Breast epithelium (tissue), 4 donors: ENCODE data around the gene CATSPERZ. TPM values are rescaled to one million over a fixed set of nuclear protein-coding genes. Genes with fewer than 3 reads are reported as not detected.
A peak's percentile ranks its signal among the peaks of the same experiment; 100 is the strongest.

Experiments used
- DNase-seq, 2 donors: peaks; one replicate each; pipeline ENCODE4 v3.0.0-alpha.2; 2019; ENCODE audit warnings: low spot score in 2 of 2
- H3K27ac ChIP-seq, 2 donors: fragments of 200-600 bp; sonication (generic) in 1 of 2; one replicate each; pipeline ENCODE4 v1.5.1; 2016 to 2019; ENCODE audit warnings: mild to moderate bottlenecking in 1 of 2
- H3K27me3 ChIP-seq, 2 donors: fragments of 200-600 bp; sonication (generic) in 1 of 2; one replicate each; pipeline versions ENCODE4 v1.5.1 to v1.6.0; 2017 to 2019; ENCODE audit warnings: control low read depth in 1 of 2, mild to moderate bottlenecking in 1 of 2
- H3K36me3 ChIP-seq: fragments of 200-600 bp; one replicate; pipeline ENCODE4 v1.5.1; 2019
- H3K4me1 ChIP-seq, 2 donors: fragments of 200-600 bp; sonication (generic); one replicate each; pipeline ENCODE4 v1.5.1; 2016 to 2019; ENCODE audit warnings: control low read depth in 1 of 2
- H3K4me3 ChIP-seq, 3 donors: fragments of 200-600 bp; sonication (generic); 1 replicate in 2 of 3; 2 replicates in 1 of 3; pipeline ENCODE4 v1.5.1; 2016 to 2019; ENCODE audit warnings: mild to moderate bottlenecking in 3 of 3, moderate library complexity in 2 of 3
- H3K9me3 ChIP-seq, 2 donors: fragments of 200-600 bp; sonication (generic) in 1 of 2; one replicate each; pipeline ENCODE4 v1.5.1; 2016 to 2019; ENCODE audit warnings: control low read depth in 1 of 2
- CTCF ChIP-seq, 3 donors: fragments of 450-650 bp; IDR thresholded peaks; one replicate each; pipeline ENCODE4 v1.5.1; 2016 to 2017; ENCODE audit warnings: antibody characterized with exemption in 3 of 3, mild to moderate bottlenecking in 3 of 3, moderate library complexity in 3 of 3
- POLR2A ChIP-seq: fragments of 450-650 bp; IDR thresholded peaks from one replicate; pipeline ENCODE4 v1.6.1; 2016; ENCODE audit warnings: antibody characterized with exemption, mild to moderate bottlenecking, moderate library complexity
- POLR2AphosphoS5 ChIP-seq, 3 donors: sonication (generic); formaldehyde crosslinking; IDR thresholded peaks; one replicate each; pipeline ENCODE4 v1.6.1; 2017; ENCODE audit warnings: antibody characterized with exemption in 3 of 3
- intact Hi-C: fragments of 100-400 bp; cut with DNase I; formaldehyde crosslinking; loops from one replicate; pipeline ENCODE4 v1.15.1; 2023; ENCODE audit warnings: low total_unique reads
- total RNA-seq, 3 donors: library from RNA; depleted of rRNA; stranded (reverse); fragments of >200 nt; gene quantifications; one replicate each; pipeline ENCODE4 v1.1.0, GENCODE V29; 2016

The CATSPERZ gene
- total RNA-seq, 3 donors from 2014 or later: 1.8 TPM; not detected in 2

DNA sequence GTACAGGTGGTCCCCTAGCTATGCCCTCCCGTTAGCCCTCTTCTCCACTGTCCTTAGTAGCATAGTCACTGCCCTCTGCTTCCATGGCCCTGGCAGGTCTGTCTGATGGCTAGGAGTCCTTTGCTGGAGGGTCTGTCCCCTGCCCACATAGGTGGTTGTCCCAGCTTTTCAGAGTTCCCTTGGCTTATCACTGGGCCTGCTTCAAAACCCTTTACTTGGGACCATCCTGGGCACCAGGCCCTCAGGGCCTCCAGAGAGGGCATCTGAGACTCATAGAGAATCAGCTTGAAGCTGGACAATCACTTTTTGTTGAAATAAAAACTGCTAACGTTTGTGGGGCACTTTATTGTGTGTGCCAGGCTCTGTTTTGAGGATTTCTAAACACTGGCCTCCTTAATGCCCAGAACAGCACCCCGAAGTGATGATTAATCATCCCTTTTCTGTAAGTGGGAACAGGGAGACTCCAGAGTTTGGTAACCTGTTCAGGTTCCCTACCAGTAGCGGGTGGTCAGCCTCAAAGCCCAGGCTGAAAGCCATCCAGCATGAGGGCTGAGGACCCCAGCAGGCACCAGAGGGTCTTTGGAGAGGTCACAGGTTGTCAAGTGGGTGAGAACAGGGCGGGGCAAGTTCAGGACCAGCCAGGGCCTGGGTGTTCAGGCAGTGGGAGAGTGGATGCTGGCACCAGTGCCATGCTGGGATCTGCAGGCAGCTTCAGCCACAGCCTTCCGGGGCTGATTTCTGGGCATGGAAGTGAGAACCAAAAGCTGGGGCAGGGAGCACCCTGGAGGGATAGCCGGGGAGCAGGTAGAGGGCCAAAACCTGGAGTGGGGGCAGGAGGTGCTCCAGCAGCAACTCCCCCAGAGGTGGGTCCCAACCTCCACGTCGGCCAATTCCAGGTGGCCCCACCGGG, 9.6 kb upstream of the CATSPERZ start:
- Histone ChIP-seq H3K27me3 (peaks cover 8 to 26% of the 10 kb centered on the region in 2 donors), H3K4me1 (peaks cover 14 to 17% of the 10 kb centered on the region in 2 donors), H3K36me3 (no peaks in the 10 kb centered on the region), H3K9me3 (no peaks in the 10 kb centered on the region), H3K27ac (no peak overlapping the region), H3K4me3 (peak overlapping the region in 1 of 3 donors; percentile 64)
- DNase-seq: no peak
- intact Hi-C loops: no loop called here
- TF ChIP-seq CTCF (IDR thresholded peaks at IDR 0.05): no peak
- no peak for TF ChIP-seq POLR2A
- no peak for TF ChIP-seq POLR2AphosphoS5 (IDR thresholded peaks at IDR 0.05)

GRCh38 chr11:64291262-64291751, 8.9 kb upstream of the CATSPERZ start, which contains the start of gene KCNK4:
TSS of gene KCNK4 (plus strand) at chr11:64291302. CDS start at chr11:64293019, 1,717 bp downstream.
- peaks cover 14 to 15% of the 10 kb centered on the region in 2 donors for H3K4me1 ChIP-seq
- intact Hi-C loops: no loop called here
- no peaks in the 10 kb centered on the region for H3K36me3 ChIP-seq
- H3K27me3 ChIP-seq: peaks cover 8 to 27% of the 10 kb centered on the region in 2 donors
- no peak within 1 kb of the TSS for H3K27ac ChIP-seq
- H3K9me3 ChIP-seq: no peaks in the 10 kb centered on the region
- DNase-seq: no peak
- H3K4me3 ChIP-seq: peak within 1 kb of the TSS; percentile 31 to 64 (median 50)
- TF ChIP-seq POLR2A (no peak), POLR2AphosphoS5 (IDR thresholded peaks at IDR 0.05) (no peak), CTCF (IDR thresholded peaks at IDR 0.05) (no peak)

GRCh38 chr11:64291752-64292459, 8.3 kb upstream of the CATSPERZ start:
- Histone ChIP-seq H3K4me3 (peak overlapping the region; percentile 31 to 64 (median 50)), H3K9me3 (no peaks in the 10 kb centered on the region), H3K27ac (no peak overlapping the region), H3K27me3 (peaks cover 8 to 33% of the 10 kb centered on the region in 2 donors), H3K4me1 (peaks cover 10 to 14% of the 10 kb centered on the region in 2 donors), H3K36me3 (no peaks in the 10 kb centered on the region)
- intact Hi-C loops: no loop called here
- TF ChIP-seq POLR2AphosphoS5 (IDR thresholded peaks at IDR 0.05): no peak
- TF ChIP-seq POLR2A: no peak
- no peak for TF ChIP-seq CTCF (IDR thresholded peaks at IDR 0.05)
- DNase-seq: no peak

DNA sequence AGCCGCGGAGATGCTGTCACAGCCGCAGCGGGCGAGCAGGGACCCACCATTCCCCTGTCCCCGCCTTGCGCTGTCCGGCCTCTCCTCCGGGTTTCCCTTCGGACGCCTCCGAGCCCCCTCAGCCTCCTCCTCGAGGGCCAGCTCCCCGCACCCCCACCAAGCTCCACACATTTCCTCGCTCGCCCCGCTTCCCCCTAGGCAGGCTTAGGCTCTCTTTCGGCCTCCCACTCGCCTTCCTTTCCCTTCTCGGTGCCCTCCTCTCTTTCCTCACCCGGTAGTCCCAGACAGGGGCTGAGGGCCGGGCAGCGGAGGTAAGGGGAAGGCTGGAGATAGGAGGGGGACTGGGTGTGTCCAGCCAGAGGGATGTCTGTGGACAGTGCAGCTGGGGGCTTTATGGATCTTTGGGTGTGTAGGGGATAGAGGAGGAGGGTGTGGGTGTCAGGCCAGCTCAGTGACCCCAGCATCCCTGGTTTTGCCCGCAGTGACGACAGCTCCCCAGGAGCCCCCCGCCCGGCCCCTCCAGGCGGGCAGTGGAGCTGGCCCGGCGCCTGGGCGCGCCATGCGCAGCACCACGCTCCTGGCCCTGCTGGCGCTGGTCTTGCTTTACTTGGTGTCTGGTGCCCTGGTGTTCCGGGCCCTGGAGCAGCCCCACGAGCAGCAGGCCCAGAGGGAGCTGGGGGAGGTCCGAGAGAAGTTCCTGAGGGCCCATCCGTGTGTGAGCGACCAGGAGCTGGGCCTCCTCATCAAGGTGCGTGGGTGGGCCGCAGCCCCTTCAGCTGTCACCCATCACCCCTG, 7.5 kb upstream of the CATSPERZ start:
- H3K4me3 ChIP-seq: peak overlapping the region; percentile 31 to 64 (median 50)
- H3K27me3 ChIP-seq: peaks cover 8 to 41% of the 10 kb centered on the region in 2 donors
- H3K4me1 ChIP-seq: peaks cover 10 to 14% of the 10 kb centered on the region in 2 donors
- intact Hi-C loops: no loop called here
- H3K36me3 ChIP-seq: no peaks in the 10 kb centered on the region
- no peak overlapping the region for H3K27ac ChIP-seq
- no peaks in the 10 kb centered on the region for H3K9me3 ChIP-seq
- TF ChIP-seq CTCF (IDR thresholded peaks at IDR 0.05): no peak
- TF ChIP-seq POLR2AphosphoS5 (IDR thresholded peaks at IDR 0.05): no peak
- TF ChIP-seq POLR2A: no peak
- DNase-seq: no peak
